Ovary (tissue), 9 donors: ENCODE data around the gene ARFGAP3. TPM values are rescaled to one million over a fixed set of nuclear protein-coding genes. Genes with fewer than 3 reads are reported as not detected.

Experiments used
- DNase-seq, 5 donors: peaks; one replicate each; pipeline ENCODE4 v3.0.0-alpha.2; 2019 to 2020
- H3K27ac ChIP-seq, 2 donors: fragments of 200-600 bp; one replicate each; pipeline versions ENCODE4 v1.5.1 to v1.8.0; 2019 to 2022
- H3K27me3 ChIP-seq: fragments of 200-600 bp; one replicate; pipeline ENCODE4 v1.8.0; 2022
- H3K36me3 ChIP-seq: fragments of 200-600 bp; sonication (generic); one replicate; pipeline ENCODE4 v1.5.1; 2019
- H3K4me1 ChIP-seq: one replicate; pipeline ENCODE4 v1.8.1; 2013; ENCODE audit warnings: mild to moderate bottlenecking, moderate library complexity; ENCODE audit not compliant: insufficient read depth
- H3K4me3 ChIP-seq: fragments of 200-600 bp; sonication (generic); one replicate; pipeline ENCODE4 v1.5.1; 2017
- H3K9me3 ChIP-seq, 2 donors: fragments of 200-600 bp in 1 of 2; sonication (generic) in 1 of 2; one replicate each; pipeline versions ENCODE4 v1.5.1 to v1.8.1; 2013 to 2019; ENCODE audit warnings: mild to moderate bottlenecking in 1 of 2, moderate library complexity in 1 of 2
- EP300 ChIP-seq: sonication (generic); formaldehyde crosslinking; IDR thresholded peaks from one replicate; pipeline ENCODE4 v1.6.1; 2017; ENCODE audit warnings: antibody characterized with exemption
- POLR2A ChIP-seq: fragments of 450-650 bp; IDR thresholded peaks from one replicate; pipeline ENCODE4 v1.6.1; 2017; ENCODE audit warnings: antibody characterized with exemption, mild to moderate bottlenecking, moderate library complexity
- WGBS, 3 donors: extraction: QIAGEN DNeasy Blood & Tissue Kit in 1 of 3; methylation state at CpG; one replicate each; pipeline versions ENCODE4 v1.1.5 to v1.1.7; 2013 to 2017; 5-methylcytosine and 5-hydroxymethylcytosine counted together
- intact Hi-C, 4 donors: fragments of 100-400 bp; cut with DNase I; formaldehyde crosslinking; loops; one replicate each; pipeline versions ENCODE4 v1.11.0 to v1.15.1; 2022 to 2023
- polyA plus RNA-seq, 2 donors: library from polyadenylated mRNA; stranded (reverse); fragments of 200-250 nt in 1 of 2; fragments of 350-450 nt in 1 of 2; fragmentation: Illumina TruSeq in 1 of 2; extraction: RNeasy Lipid Tissue Mini Kit (QIAGEN cat#74804) in 1 of 2; gene quantifications; one replicate each; pipeline ENCODE4 v1.2.3, GENCODE V29; 2013 to 2014
- total RNA-seq, 7 donors: library from RNA; depleted of rRNA in 2 of 7; stranded (reverse); fragments of >200 nt in 2 of 7; fragmentation: NEBNext Ultra II Directional in 3 of 7; extraction: Animal tissue kit (Norgen Biotek cat#: 25700) in 3 of 7; gene quantifications; one replicate each; pipeline versions ENCODE4 v1.1.0 to v1.2.4, GENCODE V29; 2016 to 2023
- TF ChIP-seq, protein P1 (sequence below), 3 donors: fragments of 450-650 bp in 2 of 3; fragments of 200-600 bp in 1 of 3; IDR thresholded peaks; one replicate each; pipeline versions ENCODE4 v1.5.1 to v1.8.0; 2016 to 2022; ENCODE audit warnings: antibody characterized with exemption in 3 of 3, mild to moderate bottlenecking in 1 of 3
- donor health status: DM: no; HTN: no; CAD: no; lungs with moderate emphysema.
- donor health status: DM: no; HTN: no; CAD: no.
- donor health status: Bipolar disorder and iron deficiency.
- donor health status: DM: yes; HTN: yes; CAD: no.
- donor health status: DM: no; HTN: no; CAD: no.
- donor health status: DM: yes; HTN: yes; CAD: no.

Gene ARFGAP3
- total and polyA plus RNA-seq, 9 donors, result 21.6 to 47.8 (median 39.2) TPM

GRCh38 chr22:42796081-42796480 is 61.0 kb downstream of the ARFGAP3 start:
- Histone ChIP-seq H3K27ac (no peak overlapping the region), H3K27me3 (no peaks in the 10 kb centered on the region), H3K4me3 (no peak overlapping the region), H3K4me1 (peaks cover 8% of the 10 kb centered on the region), H3K36me3 (no peaks in the 10 kb centered on the region), H3K9me3 (no peaks in the 10 kb centered on the region)
- peak in 2 of 5 donors; percentile 8 to 28 for DNase-seq
- intact Hi-C loops, result no loop called here
- TF ChIP-seq, protein P1, sequence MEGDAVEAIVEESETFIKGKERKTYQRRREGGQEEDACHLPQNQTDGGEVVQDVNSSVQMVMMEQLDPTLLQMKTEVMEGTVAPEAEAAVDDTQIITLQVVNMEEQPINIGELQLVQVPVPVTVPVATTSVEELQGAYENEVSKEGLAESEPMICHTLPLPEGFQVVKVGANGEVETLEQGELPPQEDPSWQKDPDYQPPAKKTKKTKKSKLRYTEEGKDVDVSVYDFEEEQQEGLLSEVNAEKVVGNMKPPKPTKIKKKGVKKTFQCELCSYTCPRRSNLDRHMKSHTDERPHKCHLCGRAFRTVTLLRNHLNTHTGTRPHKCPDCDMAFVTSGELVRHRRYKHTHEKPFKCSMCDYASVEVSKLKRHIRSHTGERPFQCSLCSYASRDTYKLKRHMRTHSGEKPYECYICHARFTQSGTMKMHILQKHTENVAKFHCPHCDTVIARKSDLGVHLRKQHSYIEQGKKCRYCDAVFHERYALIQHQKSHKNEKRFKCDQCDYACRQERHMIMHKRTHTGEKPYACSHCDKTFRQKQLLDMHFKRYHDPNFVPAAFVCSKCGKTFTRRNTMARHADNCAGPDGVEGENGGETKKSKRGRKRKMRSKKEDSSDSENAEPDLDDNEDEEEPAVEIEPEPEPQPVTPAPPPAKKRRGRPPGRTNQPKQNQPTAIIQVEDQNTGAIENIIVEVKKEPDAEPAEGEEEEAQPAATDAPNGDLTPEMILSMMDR (IDR thresholded peaks at IDR 0.05), result no peak
- no peak for TF ChIP-seq EP300
- TF ChIP-seq POLR2A, result no peak
- 83 to 86% (median 85%) methylated on average over 12 of the region's 12 CpGs for WGBS, 3 donors

- TF ChIP-seq, protein P1 (IDR thresholded peaks at IDR 0.05), result no peak
- TF ChIP-seq EP300 (no peak), POLR2A (no peak)
- H3K4me1 ChIP-seq, result peaks cover 8% of the 10 kb centered on the region
- intact Hi-C loops, result no loop called here
- H3K27me3 ChIP-seq, result no peaks in the 10 kb centered on the region
- no peak overlapping the region for H3K4me3 ChIP-seq
- no peaks in the 10 kb centered on the region for H3K36me3 ChIP-seq
- H3K9me3 ChIP-seq, result no peaks in the 10 kb centered on the region
- peak in 2 of 5 donors; percentile 23 to 33 for DNase-seq
- no peak overlapping the region for H3K27ac ChIP-seq
- 82 to 87% (median 85%) methylated on average over 25 of the region's 25 CpGs for WGBS, 3 donors
Measured at GRCh38 chr22:42794551-42795510, 62.2 kb downstream of the ARFGAP3 start.

DNA sequence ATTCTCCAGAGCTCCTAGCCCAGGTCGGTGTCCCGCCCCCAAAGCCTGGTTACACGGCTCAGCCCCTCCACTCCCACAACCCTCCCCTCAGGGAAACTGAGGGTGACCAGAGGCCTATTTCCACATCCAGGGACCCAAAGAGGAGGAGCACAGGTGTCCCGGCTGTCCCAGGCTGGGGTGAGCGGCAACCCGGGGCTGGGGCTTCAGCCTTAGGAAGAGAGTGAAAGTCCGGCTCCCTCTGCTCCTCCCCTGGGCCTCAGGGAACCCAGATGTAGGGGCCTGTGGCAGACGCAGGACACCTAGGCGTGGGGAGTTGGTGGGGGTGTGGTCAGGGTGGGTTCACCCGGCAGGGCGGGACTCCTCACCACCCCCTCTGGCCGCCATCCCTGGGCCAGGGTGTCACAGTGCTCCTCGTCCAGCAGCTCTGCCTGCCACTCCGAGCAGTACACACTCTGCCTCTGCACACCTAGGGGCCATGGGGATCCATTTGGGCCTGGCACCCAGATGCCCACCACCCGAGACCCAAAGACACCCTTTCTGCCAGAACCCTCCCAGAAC is 63.1 kb downstream of the ARFGAP3 start:
- Histone ChIP-seq H3K4me1 (peaks cover 8% of the 10 kb centered on the region), H3K27me3 (no peaks in the 10 kb centered on the region), H3K9me3 (no peaks in the 10 kb centered on the region), H3K27ac (no peak overlapping the region), H3K36me3 (no peaks in the 10 kb centered on the region), H3K4me3 (no peak overlapping the region)
- WGBS, 3 donors, result 72 to 85% (median 82%) methylated on average over 15 of the region's 15 CpGs
- peak in 1 of 5 donors; percentile 31 for DNase-seq
- intact Hi-C loops, result no loop called here
- TF ChIP-seq POLR2A (no peak), EP300 (no peak)
- TF ChIP-seq, protein P1 (IDR thresholded peaks at IDR 0.05), result no peak

- no peak overlapping the region for H3K4me3 ChIP-seq
- intact Hi-C loops, result no loop called here
- H3K4me1 ChIP-seq, result peaks cover 8% of the 10 kb centered on the region
- 80 to 87% (median 80%) methylated on average over 21 to 25 of the region's 25 CpGs for WGBS, 3 donors
- TF ChIP-seq POLR2A, result no peak
- TF ChIP-seq, protein P1 (IDR thresholded peaks at IDR 0.05), result no peak
- H3K27me3 ChIP-seq, result no peaks in the 10 kb centered on the region
- H3K9me3 ChIP-seq, result no peaks in the 10 kb centered on the region
- peak in 2 of 5 donors; percentile 16 to 34 for DNase-seq
- H3K36me3 ChIP-seq, result no peaks in the 10 kb centered on the region
- H3K27ac ChIP-seq, result no peak overlapping the region
Measured at GRCh38 chr22:42792909-42793847, 63.9 kb downstream of the ARFGAP3 start.
